HEK293 (cell line): Measurements from ENCODE around the gene GPR45.

Experiments
- CTCF ChIA-PET: fragments of 350-600 bp; formaldehyde crosslinking; extraction: SDS; loops from one replicate; lab custom pipeline; 2021; ENCODE audit warnings: antibody characterized with exemption; lab: Yijun Ruan, JAX
- POLR2A ChIA-PET: fragments of 300-600 bp; formaldehyde crosslinking; extraction: SDS; loops from one replicate; lab custom pipeline; 2020; ENCODE audit warnings: antibody characterized with exemption, inconsistent platforms; lab: Yijun Ruan, JAX
- H3K27ac ChIP-seq: fragments of 200-500 bp; sonication (Bioruptor generic); 2 replicates; pipeline ENCODE4 v1.5.1; 2014; ENCODE audit warnings: low read depth, low read length, control low read depth, inconsistent platforms; ENCODE audit errors: extremely low read depth
- H3K36me3 ChIP-seq, 2 experiments: fragments of 200-500 bp in 1 of 2; sonication (Bioruptor generic) in 1 of 2; 1 replicate in 1 of 2; 2 replicates in 1 of 2; pipeline ENCODE4 v1.5.1; 2014 to 2017; ENCODE audit warnings: inconsistent platforms in 2 of 2, low read length in 2 of 2; ENCODE audit not compliant: control insufficient read depth in 2 of 2, insufficient read depth in 1 of 2
- H3K4me1 ChIP-seq: fragments of 200-500 bp; sonication (Bioruptor generic); 2 replicates; pipeline ENCODE4 v1.5.1; 2014; ENCODE audit warnings: mild to moderate bottlenecking, low read length, inconsistent platforms; ENCODE audit not compliant: control insufficient read depth, insufficient read depth
- H3K4me3 ChIP-seq: 2 replicates; pipeline ENCODE4 v1.5.1; 2011; ENCODE audit warnings: low read depth, mild to moderate bottlenecking, control low read depth, low read length, moderate library complexity
- H3K9me3 ChIP-seq: fragments of 200-500 bp; sonication (Bioruptor generic); 2 replicates; pipeline ENCODE4 v1.5.1; 2014; ENCODE audit warnings: low read depth, low read length, inconsistent platforms; ENCODE audit not compliant: control insufficient read depth, insufficient read depth
- GLIS1 ChIP-seq: fragments of 450-650 bp; formaldehyde crosslinking; IDR thresholded peaks from 2 replicates; pipeline ENCODE4 v1.5.1; 2016; ENCODE audit warnings: missing biosample characterization, missing genetic modification characterization
- KLF10 ChIP-seq: fragments of 450-650 bp; IDR thresholded peaks from 2 replicates; pipeline ENCODE4 v1.5.1; 2018; ENCODE audit warnings: missing biosample characterization, mild to moderate bottlenecking, missing genetic modification characterization
- SP7 ChIP-seq: fragments of 450-650 bp; formaldehyde crosslinking; IDR thresholded peaks from 2 replicates; pipeline ENCODE4 v1.5.1; 2016; ENCODE audit warnings: missing biosample characterization, missing genetic modification characterization
- ZBTB49 ChIP-seq: fragments of 450-650 bp; formaldehyde crosslinking; IDR thresholded peaks from 2 replicates; pipeline ENCODE4 v1.5.1; 2016; ENCODE audit warnings: missing biosample characterization, missing genetic modification characterization, low read depth
- ZFHX2 ChIP-seq: fragments of 450-650 bp; formaldehyde crosslinking; conservative IDR thresholded peaks from 2 replicates; pipeline ENCODE4 v1.5.1; 2016; ENCODE audit warnings: missing biosample characterization, missing genetic modification characterization
- ZNF202 ChIP-seq: fragments of 450-650 bp; formaldehyde crosslinking; IDR thresholded peaks from 2 replicates; pipeline ENCODE4 v1.5.1; 2016; ENCODE audit warnings: missing biosample characterization, missing genetic modification characterization, borderline replicate concordance
- ZNF223 ChIP-seq: fragments of 450-650 bp; formaldehyde crosslinking; IDR thresholded peaks from 2 replicates; pipeline ENCODE4 v1.5.1; 2016; ENCODE audit warnings: missing biosample characterization, missing genetic modification characterization
- ZNF24 ChIP-seq: fragments of 450-650 bp; formaldehyde crosslinking; IDR thresholded peaks from 2 replicates; pipeline ENCODE4 v1.5.1; 2016; ENCODE audit warnings: missing biosample characterization, missing genetic modification characterization
- ZNF266 ChIP-seq: fragments of 450-650 bp; formaldehyde crosslinking; IDR thresholded peaks from 2 replicates; pipeline ENCODE4 v1.5.1; 2016; ENCODE audit warnings: missing biosample characterization, missing genetic modification characterization, low read depth
- ZNF302 ChIP-seq: fragments of 450-650 bp; formaldehyde crosslinking; IDR thresholded peaks from 2 replicates; pipeline ENCODE4 v1.5.1; 2016; ENCODE audit warnings: missing biosample characterization, missing genetic modification characterization, low read depth
- ZNF423 ChIP-seq: fragments of 450-650 bp; formaldehyde crosslinking; IDR thresholded peaks from 2 replicates; pipeline ENCODE4 v1.5.1; 2016; ENCODE audit warnings: missing biosample characterization, missing genetic modification characterization
- ZNF585B ChIP-seq: fragments of 450-650 bp; formaldehyde crosslinking; IDR thresholded peaks from 2 replicates; pipeline ENCODE4 v1.5.1; 2016; ENCODE audit warnings: missing biosample characterization, missing genetic modification characterization
- ZNF692 ChIP-seq: fragments of 450-650 bp; formaldehyde crosslinking; IDR thresholded peaks from 2 replicates; pipeline ENCODE4 v1.5.1; 2016; ENCODE audit warnings: missing biosample characterization, missing genetic modification characterization
- TF ChIP-seq, protein P1 (sequence below): fragments of 450-650 bp; formaldehyde crosslinking; conservative IDR thresholded peaks from 2 replicates; pipeline ENCODE4 v1.5.1; 2016; ENCODE audit warnings: low read depth, missing biosample characterization, missing genetic modification characterization
- TF ChIP-seq, protein P2 (sequence below): fragments of 450-650 bp; formaldehyde crosslinking; IDR thresholded peaks from 2 replicates; pipeline ENCODE4 v1.5.1; 2016; ENCODE audit warnings: missing biosample characterization, missing genetic modification characterization, borderline replicate concordance
- TF ChIP-seq, protein P3 (sequence below): fragments of 450-650 bp; formaldehyde crosslinking; IDR thresholded peaks from 2 replicates; pipeline ENCODE4 v1.5.1; 2016; ENCODE audit warnings: missing biosample characterization, missing genetic modification characterization
- TF ChIP-seq, protein P4 (sequence below): fragments of 450-650 bp; formaldehyde crosslinking; IDR thresholded peaks from 2 replicates; pipeline ENCODE4 v1.5.1; 2017; ENCODE audit warnings: missing biosample characterization, missing genetic modification characterization

GPR45 gene

DNA sequence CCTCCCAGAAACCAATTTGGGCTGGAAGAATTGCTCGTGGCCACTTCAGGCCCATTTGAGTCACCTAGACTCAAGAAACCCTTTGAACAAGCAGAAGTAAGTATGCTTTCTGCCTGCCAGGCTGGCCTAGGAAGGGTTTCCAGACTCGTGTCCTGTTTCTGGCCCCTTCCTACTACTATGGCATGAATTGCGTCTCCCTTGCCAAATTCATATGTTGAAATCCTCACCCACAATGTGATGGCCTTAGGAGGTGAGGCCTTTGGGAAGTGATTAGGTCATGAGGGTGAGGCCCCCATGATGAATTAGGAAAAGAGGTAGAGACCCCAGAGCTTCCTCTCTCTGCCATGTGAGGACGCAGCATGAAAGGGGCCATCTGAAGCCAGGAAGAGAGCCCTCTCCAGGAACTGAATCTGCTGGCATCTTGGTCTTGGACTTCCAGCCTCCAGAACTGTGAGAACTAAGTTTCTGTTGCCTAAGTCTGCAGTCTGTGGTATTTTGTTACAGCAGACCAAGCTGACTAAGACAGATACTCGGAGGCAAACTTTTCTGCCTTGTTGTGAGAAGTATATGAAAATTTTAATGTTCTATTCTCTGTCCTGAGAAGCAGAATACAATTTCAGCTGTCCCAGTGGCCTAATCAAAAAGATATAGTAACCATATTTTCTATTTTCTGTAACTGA, 13.1 kb downstream of the GPR45 start (continued):
- TF ChIP-seq, protein P1, sequence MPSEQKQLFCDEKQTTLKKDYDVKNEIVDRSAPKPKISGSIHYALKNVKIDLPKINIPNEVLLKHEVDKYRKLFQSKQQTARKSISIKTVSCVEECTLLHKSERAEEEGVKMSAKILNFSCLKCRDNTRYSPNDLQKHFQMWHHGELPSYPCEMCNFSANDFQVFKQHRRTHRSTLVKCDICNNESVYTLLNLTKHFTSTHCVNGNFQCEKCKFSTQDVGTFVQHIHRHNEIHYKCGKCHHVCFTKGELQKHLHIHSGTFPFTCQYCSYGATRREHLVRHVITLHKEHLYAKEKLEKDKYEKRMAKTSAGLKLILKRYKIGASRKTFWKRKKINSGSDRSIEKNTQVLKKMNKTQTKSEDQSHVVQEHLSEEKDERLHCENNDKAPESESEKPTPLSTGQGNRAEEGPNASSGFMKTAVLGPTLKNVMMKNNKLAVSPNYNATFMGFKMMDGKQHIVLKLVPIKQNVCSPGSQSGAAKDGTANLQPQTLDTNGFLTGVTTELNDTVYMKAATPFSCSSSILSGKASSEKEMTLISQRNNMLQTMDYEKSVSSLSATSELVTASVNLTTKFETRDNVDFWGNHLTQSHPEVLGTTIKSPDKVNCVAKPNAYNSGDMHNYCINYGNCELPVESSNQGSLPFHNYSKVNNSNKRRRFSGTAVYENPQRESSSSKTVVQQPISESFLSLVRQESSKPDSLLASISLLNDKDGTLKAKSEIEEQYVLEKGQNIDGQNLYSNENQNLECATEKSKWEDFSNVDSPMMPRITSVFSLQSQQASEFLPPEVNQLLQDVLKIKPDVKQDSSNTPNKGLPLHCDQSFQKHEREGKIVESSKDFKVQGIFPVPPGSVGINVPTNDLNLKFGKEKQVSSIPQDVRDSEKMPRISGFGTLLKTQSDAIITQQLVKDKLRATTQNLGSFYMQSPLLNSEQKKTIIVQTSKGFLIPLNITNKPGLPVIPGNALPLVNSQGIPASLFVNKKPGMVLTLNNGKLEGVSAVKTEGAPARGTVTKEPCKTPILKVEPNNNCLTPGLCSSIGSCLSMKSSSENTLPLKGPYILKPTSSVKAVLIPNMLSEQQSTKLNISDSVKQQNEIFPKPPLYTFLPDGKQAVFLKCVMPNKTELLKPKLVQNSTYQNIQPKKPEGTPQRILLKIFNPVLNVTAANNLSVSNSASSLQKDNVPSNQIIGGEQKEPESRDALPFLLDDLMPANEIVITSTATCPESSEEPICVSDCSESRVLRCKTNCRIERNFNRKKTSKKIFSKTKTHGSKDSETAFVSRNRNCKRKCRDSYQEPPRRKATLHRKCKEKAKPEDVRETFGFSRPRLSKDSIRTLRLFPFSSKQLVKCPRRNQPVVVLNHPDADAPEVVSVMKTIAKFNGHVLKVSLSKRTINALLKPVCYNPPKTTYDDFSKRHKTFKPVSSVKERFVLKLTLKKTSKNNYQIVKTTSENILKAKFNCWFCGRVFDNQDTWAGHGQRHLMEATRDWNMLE: no peak

- Histone ChIP-seq H3K4me3 (no peak overlapping the region), H3K9me3 (no peaks in the 10 kb centered on the region), H3K27ac (no peak overlapping the region), H3K4me1 (no peaks in the 10 kb centered on the region), H3K36me3 (no peaks in the 10 kb centered on the region)
- CTCF ChIA-PET: interaction anchor here (1.0 to 1.9 kb wide), 2 partner anchors 17 to 20 kb away, joined by 3 to 6 read pairs; no protein-coding TSS in a partner anchor
- POLR2A ChIA-PET: interaction anchor here (1.3 kb wide), 1 partner anchor 17 kb away, joined by 3 read pairs; no protein-coding TSS in a partner anchor
- no peak for TF ChIP-seq ZNF202
- no peak for TF ChIP-seq ZNF692 (tag by site-specific recombination)
- TF ChIP-seq ZBTB49 (tag by site-specific recombination): no peak
- TF ChIP-seq ZNF24 (tag by site-specific recombination): no peak
- no peak for TF ChIP-seq ZNF423
- TF ChIP-seq ZNF585B: no peak
- no peak for TF ChIP-seq KLF10
- TF ChIP-seq GLIS1 (tag by site-specific recombination): no peak
- TF ChIP-seq, protein P2, sequence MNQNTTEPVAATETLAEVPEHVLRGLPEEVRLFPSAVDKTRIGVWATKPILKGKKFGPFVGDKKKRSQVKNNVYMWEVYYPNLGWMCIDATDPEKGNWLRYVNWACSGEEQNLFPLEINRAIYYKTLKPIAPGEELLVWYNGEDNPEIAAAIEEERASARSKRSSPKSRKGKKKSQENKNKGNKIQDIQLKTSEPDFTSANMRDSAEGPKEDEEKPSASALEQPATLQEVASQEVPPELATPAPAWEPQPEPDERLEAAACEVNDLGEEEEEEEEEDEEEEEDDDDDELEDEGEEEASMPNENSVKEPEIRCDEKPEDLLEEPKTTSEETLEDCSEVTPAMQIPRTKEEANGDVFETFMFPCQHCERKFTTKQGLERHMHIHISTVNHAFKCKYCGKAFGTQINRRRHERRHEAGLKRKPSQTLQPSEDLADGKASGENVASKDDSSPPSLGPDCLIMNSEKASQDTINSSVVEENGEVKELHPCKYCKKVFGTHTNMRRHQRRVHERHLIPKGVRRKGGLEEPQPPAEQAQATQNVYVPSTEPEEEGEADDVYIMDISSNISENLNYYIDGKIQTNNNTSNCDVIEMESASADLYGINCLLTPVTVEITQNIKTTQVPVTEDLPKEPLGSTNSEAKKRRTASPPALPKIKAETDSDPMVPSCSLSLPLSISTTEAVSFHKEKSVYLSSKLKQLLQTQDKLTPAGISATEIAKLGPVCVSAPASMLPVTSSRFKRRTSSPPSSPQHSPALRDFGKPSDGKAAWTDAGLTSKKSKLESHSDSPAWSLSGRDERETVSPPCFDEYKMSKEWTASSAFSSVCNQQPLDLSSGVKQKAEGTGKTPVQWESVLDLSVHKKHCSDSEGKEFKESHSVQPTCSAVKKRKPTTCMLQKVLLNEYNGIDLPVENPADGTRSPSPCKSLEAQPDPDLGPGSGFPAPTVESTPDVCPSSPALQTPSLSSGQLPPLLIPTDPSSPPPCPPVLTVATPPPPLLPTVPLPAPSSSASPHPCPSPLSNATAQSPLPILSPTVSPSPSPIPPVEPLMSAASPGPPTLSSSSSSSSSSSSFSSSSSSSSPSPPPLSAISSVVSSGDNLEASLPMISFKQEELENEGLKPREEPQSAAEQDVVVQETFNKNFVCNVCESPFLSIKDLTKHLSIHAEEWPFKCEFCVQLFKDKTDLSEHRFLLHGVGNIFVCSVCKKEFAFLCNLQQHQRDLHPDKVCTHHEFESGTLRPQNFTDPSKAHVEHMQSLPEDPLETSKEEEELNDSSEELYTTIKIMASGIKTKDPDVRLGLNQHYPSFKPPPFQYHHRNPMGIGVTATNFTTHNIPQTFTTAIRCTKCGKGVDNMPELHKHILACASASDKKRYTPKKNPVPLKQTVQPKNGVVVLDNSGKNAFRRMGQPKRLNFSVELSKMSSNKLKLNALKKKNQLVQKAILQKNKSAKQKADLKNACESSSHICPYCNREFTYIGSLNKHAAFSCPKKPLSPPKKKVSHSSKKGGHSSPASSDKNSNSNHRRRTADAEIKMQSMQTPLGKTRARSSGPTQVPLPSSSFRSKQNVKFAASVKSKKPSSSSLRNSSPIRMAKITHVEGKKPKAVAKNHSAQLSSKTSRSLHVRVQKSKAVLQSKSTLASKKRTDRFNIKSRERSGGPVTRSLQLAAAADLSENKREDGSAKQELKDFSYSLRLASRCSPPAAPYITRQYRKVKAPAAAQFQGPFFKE (tag by site-specific recombination): no peak
- TF ChIP-seq ZNF266: no peak
- TF ChIP-seq ZNF302 (tag by site-specific recombination): no peak
- TF ChIP-seq, protein P3, sequence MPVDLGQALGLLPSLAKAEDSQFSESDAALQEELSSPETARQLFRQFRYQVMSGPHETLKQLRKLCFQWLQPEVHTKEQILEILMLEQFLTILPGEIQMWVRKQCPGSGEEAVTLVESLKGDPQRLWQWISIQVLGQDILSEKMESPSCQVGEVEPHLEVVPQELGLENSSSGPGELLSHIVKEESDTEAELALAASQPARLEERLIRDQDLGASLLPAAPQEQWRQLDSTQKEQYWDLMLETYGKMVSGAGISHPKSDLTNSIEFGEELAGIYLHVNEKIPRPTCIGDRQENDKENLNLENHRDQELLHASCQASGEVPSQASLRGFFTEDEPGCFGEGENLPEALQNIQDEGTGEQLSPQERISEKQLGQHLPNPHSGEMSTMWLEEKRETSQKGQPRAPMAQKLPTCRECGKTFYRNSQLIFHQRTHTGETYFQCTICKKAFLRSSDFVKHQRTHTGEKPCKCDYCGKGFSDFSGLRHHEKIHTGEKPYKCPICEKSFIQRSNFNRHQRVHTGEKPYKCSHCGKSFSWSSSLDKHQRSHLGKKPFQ: no peak
- TF ChIP-seq SP7: no peak
- no peak for TF ChIP-seq ZFHX2 (tag by site-specific recombination)
- TF ChIP-seq, protein P4, sequence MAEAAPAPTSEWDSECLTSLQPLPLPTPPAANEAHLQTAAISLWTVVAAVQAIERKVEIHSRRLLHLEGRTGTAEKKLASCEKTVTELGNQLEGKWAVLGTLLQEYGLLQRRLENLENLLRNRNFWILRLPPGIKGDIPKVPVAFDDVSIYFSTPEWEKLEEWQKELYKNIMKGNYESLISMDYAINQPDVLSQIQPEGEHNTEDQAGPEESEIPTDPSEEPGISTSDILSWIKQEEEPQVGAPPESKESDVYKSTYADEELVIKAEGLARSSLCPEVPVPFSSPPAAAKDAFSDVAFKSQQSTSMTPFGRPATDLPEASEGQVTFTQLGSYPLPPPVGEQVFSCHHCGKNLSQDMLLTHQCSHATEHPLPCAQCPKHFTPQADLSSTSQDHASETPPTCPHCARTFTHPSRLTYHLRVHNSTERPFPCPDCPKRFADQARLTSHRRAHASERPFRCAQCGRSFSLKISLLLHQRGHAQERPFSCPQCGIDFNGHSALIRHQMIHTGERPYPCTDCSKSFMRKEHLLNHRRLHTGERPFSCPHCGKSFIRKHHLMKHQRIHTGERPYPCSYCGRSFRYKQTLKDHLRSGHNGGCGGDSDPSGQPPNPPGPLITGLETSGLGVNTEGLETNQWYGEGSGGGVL (tag by site-specific recombination): no peak
- TF ChIP-seq ZNF223 (tag by site-specific recombination): no peak
These were observed 14.4 kb downstream of the GPR45 start for GRCh38 chr2:105255979-105256378.
